Neural cell (in vitro differentiated cells): ENCODE measurements around the gene HRH1.

ENCODE experiments used
- EP300 ChIP-seq: fragments of 450-650 bp; conservative IDR thresholded peaks from 2 replicates; pipeline ENCODE4 v1.6.1; 2014; ENCODE audit warnings: antibody characterized with exemption, mild to moderate bottlenecking, moderate library complexity; ENCODE audit not compliant: poor library complexity, severe bottlenecking
- EZH2 ChIP-seq: fragments of 200-600, 300-800 bp; shearing (Covaris generic), sonication (generic); IDR thresholded peaks from 2 replicates; pipeline ENCODE4 v1.6.1; 2014; ENCODE audit warnings: antibody characterized with exemption, low read length, borderline replicate concordance, mild to moderate bottlenecking; ENCODE audit not compliant: insufficient read depth, poor library complexity, severe bottlenecking
- POLR2AphosphoS5 ChIP-seq: IDR thresholded peaks from 2 replicates; pipeline ENCODE4 v1.6.1; 2012
- RAD21 ChIP-seq: fragments of 450-650 bp; conservative IDR thresholded peaks from 2 replicates; pipeline ENCODE4 v1.6.1; 2014; ENCODE audit warnings: antibody characterized with exemption, mild to moderate bottlenecking, moderate library complexity
- TAF1 ChIP-seq: IDR thresholded peaks from 2 replicates; pipeline ENCODE4 v1.6.1; 2012; ENCODE audit warnings: low read depth
- TF ChIP-seq, protein P1 (sequence below): fragments of 450-650 bp; IDR thresholded peaks from 2 replicates; pipeline ENCODE4 v1.5.1; 2014; ENCODE audit warnings: antibody characterized with exemption, mild to moderate bottlenecking, moderate library complexity; ENCODE audit not compliant: poor library complexity, severe bottlenecking
- TF ChIP-seq, protein P2 (sequence below): IDR thresholded peaks from 2 replicates; pipeline ENCODE4 v1.6.1; 2012; ENCODE audit warnings: borderline replicate concordance

GRCh38 chr3:11211531-11212298 lies 57.4 kb downstream of the HRH1 start:
- TF ChIP-seq, protein P1, sequence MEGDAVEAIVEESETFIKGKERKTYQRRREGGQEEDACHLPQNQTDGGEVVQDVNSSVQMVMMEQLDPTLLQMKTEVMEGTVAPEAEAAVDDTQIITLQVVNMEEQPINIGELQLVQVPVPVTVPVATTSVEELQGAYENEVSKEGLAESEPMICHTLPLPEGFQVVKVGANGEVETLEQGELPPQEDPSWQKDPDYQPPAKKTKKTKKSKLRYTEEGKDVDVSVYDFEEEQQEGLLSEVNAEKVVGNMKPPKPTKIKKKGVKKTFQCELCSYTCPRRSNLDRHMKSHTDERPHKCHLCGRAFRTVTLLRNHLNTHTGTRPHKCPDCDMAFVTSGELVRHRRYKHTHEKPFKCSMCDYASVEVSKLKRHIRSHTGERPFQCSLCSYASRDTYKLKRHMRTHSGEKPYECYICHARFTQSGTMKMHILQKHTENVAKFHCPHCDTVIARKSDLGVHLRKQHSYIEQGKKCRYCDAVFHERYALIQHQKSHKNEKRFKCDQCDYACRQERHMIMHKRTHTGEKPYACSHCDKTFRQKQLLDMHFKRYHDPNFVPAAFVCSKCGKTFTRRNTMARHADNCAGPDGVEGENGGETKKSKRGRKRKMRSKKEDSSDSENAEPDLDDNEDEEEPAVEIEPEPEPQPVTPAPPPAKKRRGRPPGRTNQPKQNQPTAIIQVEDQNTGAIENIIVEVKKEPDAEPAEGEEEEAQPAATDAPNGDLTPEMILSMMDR, result no peak
- TF ChIP-seq EP300, result no peak
- no peak for TF ChIP-seq TAF1
- TF ChIP-seq POLR2AphosphoS5, result no peak
- TF ChIP-seq, protein P2, sequence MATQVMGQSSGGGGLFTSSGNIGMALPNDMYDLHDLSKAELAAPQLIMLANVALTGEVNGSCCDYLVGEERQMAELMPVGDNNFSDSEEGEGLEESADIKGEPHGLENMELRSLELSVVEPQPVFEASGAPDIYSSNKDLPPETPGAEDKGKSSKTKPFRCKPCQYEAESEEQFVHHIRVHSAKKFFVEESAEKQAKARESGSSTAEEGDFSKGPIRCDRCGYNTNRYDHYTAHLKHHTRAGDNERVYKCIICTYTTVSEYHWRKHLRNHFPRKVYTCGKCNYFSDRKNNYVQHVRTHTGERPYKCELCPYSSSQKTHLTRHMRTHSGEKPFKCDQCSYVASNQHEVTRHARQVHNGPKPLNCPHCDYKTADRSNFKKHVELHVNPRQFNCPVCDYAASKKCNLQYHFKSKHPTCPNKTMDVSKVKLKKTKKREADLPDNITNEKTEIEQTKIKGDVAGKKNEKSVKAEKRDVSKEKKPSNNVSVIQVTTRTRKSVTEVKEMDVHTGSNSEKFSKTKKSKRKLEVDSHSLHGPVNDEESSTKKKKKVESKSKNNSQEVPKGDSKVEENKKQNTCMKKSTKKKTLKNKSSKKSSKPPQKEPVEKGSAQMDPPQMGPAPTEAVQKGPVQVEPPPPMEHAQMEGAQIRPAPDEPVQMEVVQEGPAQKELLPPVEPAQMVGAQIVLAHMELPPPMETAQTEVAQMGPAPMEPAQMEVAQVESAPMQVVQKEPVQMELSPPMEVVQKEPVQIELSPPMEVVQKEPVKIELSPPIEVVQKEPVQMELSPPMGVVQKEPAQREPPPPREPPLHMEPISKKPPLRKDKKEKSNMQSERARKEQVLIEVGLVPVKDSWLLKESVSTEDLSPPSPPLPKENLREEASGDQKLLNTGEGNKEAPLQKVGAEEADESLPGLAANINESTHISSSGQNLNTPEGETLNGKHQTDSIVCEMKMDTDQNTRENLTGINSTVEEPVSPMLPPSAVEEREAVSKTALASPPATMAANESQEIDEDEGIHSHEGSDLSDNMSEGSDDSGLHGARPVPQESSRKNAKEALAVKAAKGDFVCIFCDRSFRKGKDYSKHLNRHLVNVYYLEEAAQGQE, result no peak
- no peak for TF ChIP-seq EZH2
- TF ChIP-seq RAD21, result no peak
